GM10248 (cell line): ENCODE data around the gene C2orf15.

Experiments
- CTCF ChIA-PET: fragments of 300-600 bp; sonication (Branson Sonifier 250); formaldehyde crosslinking; extraction: SDS; loops from one replicate; lab custom pipeline; 2021; ENCODE audit warnings: antibody characterized with exemption; lab: Yijun Ruan, JAX
- POLR2A ChIA-PET: fragments of 350-650 bp; sonication (Branson Sonifier 250); formaldehyde crosslinking; extraction: SDS; loops from one replicate; lab custom pipeline; 2020; ENCODE audit warnings: antibody characterized with exemption; lab: Yijun Ruan, JAX
- DNase-seq: peaks from one replicate; pipeline ENCODE4 v3.0.0; 2012; ENCODE audit errors: extremely low spot score
- CTCF ChIP-seq: IDR thresholded peaks from 2 replicates; pipeline ENCODE4 v1.5.1; 2012; ENCODE audit warnings: mild to moderate bottlenecking, low read depth; ENCODE audit errors: extremely low read depth, missing control alignments, control extremely low read depth

The C2orf15 gene, protein sequence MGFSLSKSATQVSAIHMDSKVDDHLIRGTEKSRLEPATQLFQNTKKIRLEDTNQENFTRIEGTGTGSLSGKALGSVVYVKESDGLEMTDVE

GRCh38 chr2:99141110-99142108 lies at the start of gene C2orf15:
Gene C2orf15 (plus strand): TSS chr2:99141707. CDS start chr2:99150559, 8,852 bp downstream.
- CTCF ChIA-PET = interaction anchor here (0.8 to 1.5 kb wide), 4 partner anchors 14 to 573 kb away, joined by 3 to 5 read pairs (median 3); partner anchors contain the start of genes LIPT1, TSGA10 and TXNDC9
- POLR2A ChIA-PET = interaction anchor here (0.6 to 1.0 kb wide), 2 partner anchors 13 to 543 kb away, joined by 6 to 7 read pairs; partner anchors contain the start of genes LIPT1 and TSGA10
- DNase-seq = peak; percentile 93
- no peak for TF ChIP-seq CTCF

DNA sequence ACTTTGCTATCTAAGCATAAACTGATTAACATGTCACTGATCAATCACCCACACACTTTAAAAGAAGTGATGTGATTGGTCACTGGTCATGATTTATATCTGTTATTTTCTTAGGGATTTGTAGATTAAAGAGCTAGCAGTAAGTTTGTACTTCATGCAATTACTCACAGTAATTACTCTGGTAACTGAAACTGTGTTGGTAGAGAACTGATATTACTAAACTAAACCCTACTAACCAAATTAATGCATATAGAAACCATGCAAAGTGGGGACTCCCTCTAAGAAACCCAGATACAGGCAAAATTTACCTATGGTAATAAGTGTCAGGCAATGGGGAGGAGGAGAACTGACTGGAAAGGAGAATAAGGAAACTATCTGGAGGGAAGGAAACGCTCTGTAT lies 44.8 kb upstream of the C2orf15 start:
- CTCF ChIA-PET = no interaction called here
- no peak for TF ChIP-seq CTCF
- POLR2A ChIA-PET = no interaction called here
- DNase-seq = no peak

GRCh38 chr2:99101697-99102096 lies 39.8 kb upstream of the C2orf15 start:
- POLR2A ChIA-PET = no interaction called here
- DNase-seq = no peak
- CTCF ChIA-PET = interaction anchor here (1.0 to 1.3 kb wide), 3 partner anchors 13 to 31 kb away, joined by 3 to 4 read pairs (median 3); no protein-coding TSS in a partner anchor
- TF ChIP-seq CTCF = no peak

DNA sequence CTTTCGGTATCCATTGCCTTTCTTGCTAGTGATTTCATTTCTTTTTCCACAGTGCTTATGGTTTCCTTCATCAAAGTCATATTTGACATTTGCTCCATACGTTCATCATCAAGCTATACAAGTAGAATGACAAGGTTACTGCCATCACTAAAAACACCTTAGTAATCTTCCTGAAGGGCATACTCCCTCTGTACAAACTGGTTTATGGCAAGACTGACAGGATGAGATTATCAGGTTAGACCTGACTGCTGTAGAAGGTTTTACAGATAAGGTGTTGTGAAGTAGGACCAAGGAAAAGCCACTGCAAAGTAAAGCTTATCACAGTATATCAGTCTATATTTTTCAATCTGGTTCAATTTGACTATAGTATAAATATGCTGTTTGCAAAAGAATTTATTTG lies 37.5 kb upstream of the C2orf15 start:
- TF ChIP-seq CTCF = no peak
- POLR2A ChIA-PET = no interaction called here
- CTCF ChIA-PET = interaction anchor here (1.6 kb wide), 1 partner anchor 14 kb away, joined by 3 read pairs; no protein-coding TSS in a partner anchor

GRCh38 chr2:99106913-99107312 lies 34.6 kb upstream of the C2orf15 start:
- ChIA-PET POLR2A (no interaction called here), CTCF (interaction anchor here (1.7 kb wide), 1 partner anchor 10 kb away, joined by 4 read pairs; no protein-coding TSS in a partner anchor)
- no peak for TF ChIP-seq CTCF
- DNase-seq = no peak

More for the DNA sequence above, 37.5 kb upstream of the C2orf15 start:
- DNase-seq = no peak

DNA sequence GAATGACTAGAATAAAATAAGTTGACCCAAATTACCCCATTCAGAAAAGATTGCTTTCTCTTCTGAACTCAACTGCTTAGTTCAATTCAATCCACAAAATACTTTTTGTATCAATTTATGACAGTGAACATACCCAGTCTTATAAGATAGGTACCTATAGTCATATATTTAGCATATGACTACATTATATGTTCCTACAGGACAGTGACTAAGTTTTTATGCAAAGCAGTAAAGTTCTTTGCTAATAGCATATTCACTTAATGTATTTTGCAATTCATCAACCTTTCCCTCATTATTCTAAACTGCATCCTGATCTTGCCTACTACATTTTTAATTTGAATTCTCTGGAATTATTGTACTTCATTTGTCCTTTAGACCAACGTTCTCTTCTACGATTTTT lies 30.3 kb upstream of the C2orf15 start:
- DNase-seq = no peak
- TF ChIP-seq CTCF = no peak
- POLR2A ChIA-PET = no interaction called here
- CTCF ChIA-PET = no interaction called here
